ENCODE data around the gene CRMP1.

DNA sequence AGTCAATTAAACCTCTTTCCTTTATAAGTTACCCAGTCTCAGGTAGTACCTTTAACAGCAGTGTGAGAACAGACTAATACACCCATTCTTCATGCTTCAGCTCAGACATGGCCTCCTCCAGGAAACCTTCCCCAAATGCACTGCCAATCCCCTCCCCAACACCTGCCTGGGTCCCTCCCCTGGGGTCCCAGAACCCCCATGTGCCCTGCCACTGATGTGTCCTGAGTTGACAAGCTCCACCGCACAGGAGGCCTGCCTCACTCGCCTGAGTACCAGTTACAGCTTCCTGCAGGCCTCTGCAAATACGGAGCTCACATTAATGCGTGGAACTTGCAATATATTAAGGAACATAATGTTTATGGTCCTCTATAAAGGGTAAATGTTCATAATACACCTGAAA lies 34.9 kb upstream of the CRMP1 start:
- TF ChIP-seq, protein P1, sequence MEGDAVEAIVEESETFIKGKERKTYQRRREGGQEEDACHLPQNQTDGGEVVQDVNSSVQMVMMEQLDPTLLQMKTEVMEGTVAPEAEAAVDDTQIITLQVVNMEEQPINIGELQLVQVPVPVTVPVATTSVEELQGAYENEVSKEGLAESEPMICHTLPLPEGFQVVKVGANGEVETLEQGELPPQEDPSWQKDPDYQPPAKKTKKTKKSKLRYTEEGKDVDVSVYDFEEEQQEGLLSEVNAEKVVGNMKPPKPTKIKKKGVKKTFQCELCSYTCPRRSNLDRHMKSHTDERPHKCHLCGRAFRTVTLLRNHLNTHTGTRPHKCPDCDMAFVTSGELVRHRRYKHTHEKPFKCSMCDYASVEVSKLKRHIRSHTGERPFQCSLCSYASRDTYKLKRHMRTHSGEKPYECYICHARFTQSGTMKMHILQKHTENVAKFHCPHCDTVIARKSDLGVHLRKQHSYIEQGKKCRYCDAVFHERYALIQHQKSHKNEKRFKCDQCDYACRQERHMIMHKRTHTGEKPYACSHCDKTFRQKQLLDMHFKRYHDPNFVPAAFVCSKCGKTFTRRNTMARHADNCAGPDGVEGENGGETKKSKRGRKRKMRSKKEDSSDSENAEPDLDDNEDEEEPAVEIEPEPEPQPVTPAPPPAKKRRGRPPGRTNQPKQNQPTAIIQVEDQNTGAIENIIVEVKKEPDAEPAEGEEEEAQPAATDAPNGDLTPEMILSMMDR (IDR thresholded peaks at IDR 0.05; ENCODE audit: control extremely low read depth in 1 of 3, insufficient read depth in 1 of 3, low read depth in 1 of 3, low read length in 3 of 3): no peak
- TF ChIP-seq POLR2A (IDR thresholded peaks at IDR 0.05; ENCODE audit: control extremely low read depth in 1 of 2, low read depth in 2 of 2, low read length in 2 of 2): no peak

All from H1 (cell line).